DOHH2 (cell line): ENCODE results near the gene NFIA.

Experiments used
- H3F3A ChIP-seq: fragments of 200-600 bp; sonication (generic), shearing (Covaris generic); 2 replicates; pipeline ENCODE4 v1.6.0; 2016; ENCODE audit warnings: antibody characterized with exemption, mild to moderate bottlenecking; ENCODE audit not compliant: control insufficient read depth, insufficient read depth
- H3K27ac ChIP-seq: fragments of 200-600 bp; sonication (generic); 2 replicates; pipeline ENCODE4 v1.5.1; 2014; ENCODE audit warnings: low read depth, mild to moderate bottlenecking, low read length, moderate library complexity
- H3K27me3 ChIP-seq: fragments of 200-600 bp; sonication (generic); 2 replicates; pipeline ENCODE4 v1.6.1; 2014; ENCODE audit warnings: mild to moderate bottlenecking, low read length, mixed read lengths; ENCODE audit not compliant: control insufficient read depth
- H3K36me3 ChIP-seq: fragments of 200-600 bp; sonication (generic); 2 replicates; pipeline ENCODE4 v1.6.1; 2014; ENCODE audit warnings: mild to moderate bottlenecking, low read length, moderate library complexity, mixed read lengths; ENCODE audit not compliant: control insufficient read depth
- H3K4me1 ChIP-seq: fragments of 200-600 bp; sonication (generic); 2 replicates; pipeline ENCODE4 v1.6.1; 2014; ENCODE audit warnings: mild to moderate bottlenecking, low read length, mixed read lengths; ENCODE audit not compliant: control insufficient read depth
- H3K4me2 ChIP-seq: fragments of 200-600 bp; sonication (generic); 2 replicates; pipeline ENCODE4 v1.6.0; 2014; ENCODE audit warnings: mild to moderate bottlenecking, low read length, moderate library complexity
- H3K4me3 ChIP-seq: fragments of 200-600 bp; sonication (generic); 2 replicates; pipeline ENCODE4 v1.5.1; 2014; ENCODE audit warnings: mild to moderate bottlenecking, low read length, mixed read lengths
- H3K79me2 ChIP-seq: fragments of 200-600 bp; sonication (generic); 2 replicates; pipeline ENCODE4 v1.6.1; 2014; ENCODE audit warnings: mild to moderate bottlenecking, low read length, mixed read lengths; ENCODE audit not compliant: control insufficient read depth
- H3K9me2 ChIP-seq: fragments of 200-600 bp; sonication (generic); replicated peaks from 2 replicates; pipeline ENCODE4 v1.6.1; 2014; ENCODE audit warnings: mild to moderate bottlenecking, low read length, mixed read lengths; ENCODE audit not compliant: control insufficient read depth
- H3K9me3 ChIP-seq: fragments of 200-600 bp; sonication (generic); 2 replicates; pipeline ENCODE4 v1.6.1; 2014; ENCODE audit warnings: antibody characterized with exemption, low read length, mixed read lengths; ENCODE audit not compliant: control insufficient read depth, insufficient read depth
- H4K20me1 ChIP-seq: fragments of 200-600 bp; sonication (generic); 2 replicates; pipeline ENCODE4 v1.6.0; 2014; ENCODE audit warnings: low read depth, mild to moderate bottlenecking, antibody characterized with exemption, low read length, moderate library complexity; ENCODE audit not compliant: control insufficient read depth, insufficient read depth
- EZH2phosphoT487 ChIP-seq: fragments of 200-600 bp; sonication (generic); IDR thresholded peaks from 2 replicates; pipeline ENCODE4 v1.6.1; 2017; ENCODE audit warnings: borderline replicate concordance, mild to moderate bottlenecking, antibody characterized with exemption, low read length, moderate library complexity, mixed read lengths
- TF ChIP-seq, protein P1 (sequence below): fragments of 200-600 bp; sonication (generic); IDR thresholded peaks from one replicate; pipeline ENCODE4 v1.5.1; 2014; ENCODE audit warnings: antibody characterized with exemption, mild to moderate bottlenecking, low read depth, low read length; ENCODE audit not compliant: poor library complexity, severe bottlenecking

Gene NFIA

DNA sequence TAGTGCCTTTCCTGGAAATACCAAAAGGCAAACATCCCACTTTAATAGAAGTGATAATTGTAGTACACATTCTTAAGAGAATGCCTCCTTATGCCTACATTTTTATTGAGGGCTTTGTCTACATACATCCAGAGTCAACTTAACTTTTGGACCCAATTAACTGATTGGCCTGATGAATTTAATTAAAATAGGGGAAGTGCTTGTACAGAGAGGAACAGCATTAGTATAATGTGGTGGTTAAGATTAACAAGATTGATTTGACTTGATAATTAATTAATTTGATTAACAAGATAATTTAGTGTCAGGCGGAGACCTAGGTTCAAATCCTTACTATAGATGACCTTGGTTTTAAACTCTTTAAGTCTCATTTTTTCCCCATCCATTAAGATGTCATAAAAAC, 111.4 kb downstream of the NFIA start:
- H3K4me1 ChIP-seq: no peaks in the 10 kb centered on the region
- no peak for TF ChIP-seq EZH2phosphoT487
- TF ChIP-seq, protein P1, sequence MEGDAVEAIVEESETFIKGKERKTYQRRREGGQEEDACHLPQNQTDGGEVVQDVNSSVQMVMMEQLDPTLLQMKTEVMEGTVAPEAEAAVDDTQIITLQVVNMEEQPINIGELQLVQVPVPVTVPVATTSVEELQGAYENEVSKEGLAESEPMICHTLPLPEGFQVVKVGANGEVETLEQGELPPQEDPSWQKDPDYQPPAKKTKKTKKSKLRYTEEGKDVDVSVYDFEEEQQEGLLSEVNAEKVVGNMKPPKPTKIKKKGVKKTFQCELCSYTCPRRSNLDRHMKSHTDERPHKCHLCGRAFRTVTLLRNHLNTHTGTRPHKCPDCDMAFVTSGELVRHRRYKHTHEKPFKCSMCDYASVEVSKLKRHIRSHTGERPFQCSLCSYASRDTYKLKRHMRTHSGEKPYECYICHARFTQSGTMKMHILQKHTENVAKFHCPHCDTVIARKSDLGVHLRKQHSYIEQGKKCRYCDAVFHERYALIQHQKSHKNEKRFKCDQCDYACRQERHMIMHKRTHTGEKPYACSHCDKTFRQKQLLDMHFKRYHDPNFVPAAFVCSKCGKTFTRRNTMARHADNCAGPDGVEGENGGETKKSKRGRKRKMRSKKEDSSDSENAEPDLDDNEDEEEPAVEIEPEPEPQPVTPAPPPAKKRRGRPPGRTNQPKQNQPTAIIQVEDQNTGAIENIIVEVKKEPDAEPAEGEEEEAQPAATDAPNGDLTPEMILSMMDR: no peak
- no peaks in the 10 kb centered on the region for H3F3A ChIP-seq
- H3K27me3 ChIP-seq: no peaks in the 10 kb centered on the region
- no peaks in the 10 kb centered on the region for H3K79me2 ChIP-seq
- no peak overlapping the region for H3K4me2 ChIP-seq
- no peak overlapping the region for H3K4me3 ChIP-seq
- no peaks in the 10 kb centered on the region for H3K9me2 ChIP-seq
- no peaks in the 10 kb centered on the region for H3K36me3 ChIP-seq
- no peaks in the 10 kb centered on the region for H4K20me1 ChIP-seq
- no peak overlapping the region for H3K27ac ChIP-seq
- no peaks in the 10 kb centered on the region for H3K9me3 ChIP-seq

DNA sequence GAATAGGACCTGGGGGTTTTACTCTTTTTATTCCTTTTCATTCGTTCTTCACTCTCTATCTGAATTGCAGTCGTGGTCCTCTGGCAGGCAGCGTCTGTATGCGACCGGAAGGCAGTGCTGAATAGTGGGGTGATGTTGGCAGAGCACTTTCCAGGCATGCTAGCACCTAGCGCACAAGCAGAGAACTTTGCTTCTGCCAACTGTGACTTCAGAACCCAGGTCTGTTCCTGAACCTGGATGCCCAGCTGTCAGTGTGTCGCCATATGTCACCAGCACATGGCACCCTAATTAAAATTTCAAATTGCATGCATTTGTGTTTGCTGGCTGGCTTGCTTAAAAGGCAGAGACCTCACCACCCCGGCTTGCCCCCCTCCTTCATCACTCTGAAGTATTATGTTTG, 116.2 kb downstream of the NFIA start:
- no peaks in the 10 kb centered on the region for H3K9me2 ChIP-seq
- no peaks in the 10 kb centered on the region for H3K9me3 ChIP-seq
- H3K4me1 ChIP-seq: no peaks in the 10 kb centered on the region
- H3F3A ChIP-seq: no peaks in the 10 kb centered on the region
- no peaks in the 10 kb centered on the region for H3K36me3 ChIP-seq
- no peak overlapping the region for H3K27ac ChIP-seq
- TF ChIP-seq, protein P1: no peak
- no peak for TF ChIP-seq EZH2phosphoT487
- H3K4me2 ChIP-seq: no peak overlapping the region
- H4K20me1 ChIP-seq: no peaks in the 10 kb centered on the region
- no peaks in the 10 kb centered on the region for H3K27me3 ChIP-seq
- no peaks in the 10 kb centered on the region for H3K79me2 ChIP-seq
- no peak overlapping the region for H3K4me3 ChIP-seq

DNA sequence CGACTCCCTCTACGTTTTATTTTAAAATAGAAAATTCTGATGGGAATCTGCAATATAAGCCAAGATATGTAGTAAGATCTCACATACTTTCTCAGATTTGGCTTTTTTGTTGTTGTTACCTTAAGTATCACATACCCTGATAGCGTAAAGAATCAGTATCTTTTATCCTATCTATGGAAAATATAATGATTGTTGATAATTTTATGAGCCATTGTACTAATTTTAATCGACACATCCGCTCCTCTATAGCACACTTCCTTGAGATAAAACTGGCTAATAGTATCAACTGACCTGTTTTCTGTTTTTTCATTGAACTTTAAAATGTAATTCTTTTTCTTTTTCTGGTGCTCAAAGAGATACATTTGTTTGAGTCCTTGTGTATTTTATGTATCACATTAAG, 118.7 kb downstream of the NFIA start:
- Histone ChIP-seq H3K4me1 (no peaks in the 10 kb centered on the region), H3K4me3 (no peak overlapping the region), H3K4me2 (no peak overlapping the region), H3K9me2 (no peaks in the 10 kb centered on the region), H3K27ac (no peak overlapping the region), H3F3A (no peaks in the 10 kb centered on the region), H3K79me2 (no peaks in the 10 kb centered on the region), H4K20me1 (no peaks in the 10 kb centered on the region), H3K36me3 (no peaks in the 10 kb centered on the region), H3K9me3 (no peaks in the 10 kb centered on the region), H3K27me3 (no peaks in the 10 kb centered on the region)
- TF ChIP-seq, protein P1: no peak
- TF ChIP-seq EZH2phosphoT487: no peak
